ENCODE results near the gene NCOR1. TPM values are rescaled to one million over a fixed set of nuclear protein-coding genes. Genes with fewer than 3 reads are reported as not detected.
"Not testable (repeated sequence)": the region's sequence is repeated elsewhere in the genome, so short reads cannot be mapped to it uniquely, and the experiment has no call there.

The NCOR1 gene
- total and polyA plus RNA-seq, 4 experiments from 2014 or later = 26.4 to 169 (median 162) TPM

DNA sequence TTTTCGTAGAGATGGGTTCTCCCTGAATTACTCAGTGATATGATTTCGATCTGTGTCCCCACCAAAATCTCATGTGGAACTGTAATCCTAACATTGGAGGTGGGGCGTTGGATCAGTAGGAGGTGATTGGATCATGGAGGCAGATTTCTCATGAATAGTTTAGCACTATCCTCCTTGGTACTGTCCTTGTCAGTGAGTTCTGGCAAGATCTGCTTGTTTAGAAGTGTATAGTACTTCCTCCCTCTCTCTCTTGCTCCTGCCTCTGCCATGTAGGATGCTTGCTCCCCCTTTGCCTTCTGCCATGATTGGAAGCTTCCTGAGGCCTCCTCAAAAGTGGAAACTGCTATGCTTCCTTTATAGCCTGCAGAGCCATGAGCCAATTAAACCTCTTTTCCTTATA, 24.6 kb upstream of the NCOR1 start:
- no peak for DNase-seq
- Histone ChIP-seq H3K36me3 (ENCODE audit: insufficient read depth, low read length) (no peaks in the 10 kb centered on the region), H3K27ac (ENCODE audit: low read depth, low read length) (no peak overlapping the region), H3K9me3 (ENCODE audit: control insufficient read depth in 1 of 2, low read length in 2 of 2) (no peaks in the 10 kb centered on the region), H3K4me1 (ENCODE audit: insufficient read depth, low read length) (no peaks in the 10 kb centered on the region), H3K27me3 (ENCODE audit: insufficient read depth, low read length) (no peaks in the 10 kb centered on the region), H3K4me3 (ENCODE audit: low read length in 2 of 2) (no peak overlapping the region)
- H3K27me3 Mint-ChIP-seq = no peaks in the 10 kb centered on the region
- peaks cover 14 to 22% of the 10 kb centered on the region in 2 donors for H3K36me3 Mint-ChIP-seq
- no peaks in the 10 kb centered on the region for H3K9me3 Mint-ChIP-seq
- no peak overlapping the region for H3K4me3 Mint-ChIP-seq
- peak overlapping the region in 1 of 7 donors; percentile 8 for H3K27ac Mint-ChIP-seq
- H3K4me1 Mint-ChIP-seq = peaks cover 0 to 14% (median 6%) of the 10 kb centered on the region in 4 donors
- ChIA-PET POLR2A (ENCODE audit: partially characterized antibody) (no interaction called here), CTCF (ENCODE audit: partially characterized antibody) (no interaction called here)
- intact Hi-C loops (cut with micrococcal nuclease) = no loop called here

DNA sequence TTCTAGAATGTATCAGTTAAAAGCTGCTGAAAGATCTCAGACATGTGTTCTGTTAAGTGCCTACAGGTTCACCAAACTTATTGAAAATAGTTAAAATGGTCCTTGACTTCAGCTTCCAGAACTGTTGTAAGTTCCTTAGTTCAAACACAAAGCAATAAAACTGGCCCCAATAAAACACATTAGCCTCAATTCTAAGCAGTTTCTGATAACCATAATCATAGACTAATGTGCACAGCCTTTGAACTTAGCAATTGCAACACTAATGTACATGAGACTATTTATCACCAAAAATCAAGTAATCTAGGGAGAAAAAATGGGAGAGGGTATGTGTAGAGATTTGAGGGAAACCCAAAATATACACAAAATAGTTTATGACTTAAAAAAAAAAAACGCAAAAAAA, 17.1 kb upstream of the NCOR1 start:
- Histone ChIP-seq H3K4me1 (ENCODE audit: insufficient read depth, low read length) (peaks cover 14% of the 10 kb centered on the region), H3K36me3 (ENCODE audit: insufficient read depth, low read length) (no peaks in the 10 kb centered on the region), H3K27ac (ENCODE audit: low read depth, low read length) (no peak overlapping the region), H3K9me3 (ENCODE audit: control insufficient read depth in 1 of 2, low read length in 2 of 2) (no peaks in the 10 kb centered on the region), H3K27me3 (ENCODE audit: insufficient read depth, low read length) (no peaks in the 10 kb centered on the region), H3K4me3 (ENCODE audit: low read length in 2 of 2) (no peak overlapping the region)
- intact Hi-C loops (cut with micrococcal nuclease) = no loop called here
- CTCF ChIA-PET (ENCODE audit: partially characterized antibody) = no interaction called here
- Mint-ChIP-seq H3K4me3 (no peak overlapping the region), H3K4me1 (peaks cover 13 to 21% (median 19%) of the 10 kb centered on the region in 4 donors), H3K9me3 (peaks cover 0 to 2% (median 0%) of the 10 kb centered on the region in 8 donors), H3K27me3 (no peaks in the 10 kb centered on the region), H3K36me3 (peaks cover 23 to 32% of the 10 kb centered on the region in 2 donors), H3K27ac (peak overlapping the region in 3 of 7 donors; percentile 18 to 70 (median 65))
- POLR2A ChIA-PET (ENCODE audit: partially characterized antibody) = no interaction called here
- DNase-seq = no peak

DNA sequence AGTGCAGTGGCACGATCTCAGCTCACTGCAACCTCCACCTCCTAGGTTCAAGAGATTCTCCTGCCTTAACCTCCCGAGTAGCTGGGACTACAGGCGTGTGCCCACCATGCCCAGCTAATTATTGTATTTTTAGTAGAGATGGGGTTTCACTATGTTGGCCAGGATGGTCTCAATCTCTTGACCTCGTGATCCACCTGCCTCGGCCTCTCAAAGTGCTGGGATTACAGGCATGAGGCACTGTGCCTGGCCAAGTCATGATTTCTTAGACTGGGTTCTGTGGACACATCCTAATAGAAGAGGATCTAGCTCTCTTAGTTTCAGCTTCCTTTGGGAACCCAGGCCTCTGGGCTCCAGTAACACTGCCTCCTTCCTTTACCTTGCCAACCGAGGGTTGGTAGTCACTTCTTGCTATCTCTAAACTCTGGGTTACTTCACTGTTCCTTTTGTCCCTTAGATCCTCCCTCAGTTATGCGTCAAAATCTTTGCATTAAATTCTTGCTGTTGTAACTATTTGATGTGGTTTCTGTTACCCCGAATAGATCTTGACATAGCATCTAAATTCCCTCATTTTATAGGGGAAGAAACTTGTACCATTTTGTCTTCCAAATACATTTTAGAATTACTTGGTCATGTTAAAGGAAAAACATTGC, 14.7 kb upstream of the NCOR1 start:
- H3K9me3 Mint-ChIP-seq; H3K27me3 ChIP-seq (ENCODE audit: insufficient read depth, low read length); H3K36me3 ChIP-seq (ENCODE audit: insufficient read depth, low read length); H3K27me3 Mint-ChIP-seq; DNase-seq; H3K27ac ChIP-seq (ENCODE audit: low read depth, low read length); H3K4me3 ChIP-seq (ENCODE audit: low read length in 2 of 2); intact Hi-C loops (cut with micrococcal nuclease); H3K9me3 ChIP-seq (ENCODE audit: control insufficient read depth in 1 of 2, low read length in 2 of 2): not testable (repeated sequence)
- POLR2A ChIA-PET (ENCODE audit: partially characterized antibody) = interaction anchor here (0.7 to 1.7 kb wide), 2 partner anchors 12 to 44 kb away, joined by 3 to 5 read pairs; no protein-coding TSS in a partner anchor
- peak overlapping the region; percentile 4 to 76 (median 52) for H3K4me3 Mint-ChIP-seq
- CTCF ChIA-PET (ENCODE audit: partially characterized antibody) = interaction anchor here (0.6 to 1.4 kb wide), 2 partner anchors 59 to 134 kb away, joined by 3 to 6 read pairs; no protein-coding TSS in a partner anchor
- peak overlapping the region; percentile 2 to 85 (median 57) for H3K27ac Mint-ChIP-seq
- H3K4me1 Mint-ChIP-seq = peaks cover 20 to 31% (median 21%) of the 10 kb centered on the region in 4 donors
- H3K4me1 ChIP-seq (ENCODE audit: insufficient read depth, low read length) = peaks cover 20% of the 10 kb centered on the region
- peaks cover 15 to 31% of the 10 kb centered on the region in 2 donors for H3K36me3 Mint-ChIP-seq

DNA sequence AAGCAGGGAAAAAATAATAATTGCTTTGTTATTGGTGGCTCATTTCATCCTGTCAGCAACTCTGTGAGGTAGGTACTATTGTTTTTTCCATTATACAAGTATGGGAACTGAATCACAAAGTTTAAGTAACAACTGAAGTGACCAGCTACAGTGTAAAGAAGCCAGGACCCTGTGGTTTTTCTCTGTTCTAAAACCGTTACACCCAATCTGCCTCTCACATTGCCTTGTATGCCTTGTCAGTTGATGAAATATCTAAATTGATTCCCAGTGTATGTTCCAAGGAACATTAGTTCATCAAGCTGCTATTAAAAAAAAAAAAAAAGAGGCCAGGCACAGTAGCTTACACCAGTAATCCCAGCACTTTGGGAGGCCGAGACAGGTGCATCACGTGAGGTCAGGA, 7.1 kb upstream of the NCOR1 start:
- H3K27me3 ChIP-seq (ENCODE audit: insufficient read depth, low read length) = no peaks in the 10 kb centered on the region
- H3K36me3 ChIP-seq (ENCODE audit: insufficient read depth, low read length) = no peaks in the 10 kb centered on the region
- Mint-ChIP-seq H3K9me3 (no peaks in the 10 kb centered on the region), H3K4me3 (no peak overlapping the region), H3K36me3 (peaks cover 0 to 28% of the 10 kb centered on the region in 2 donors), H3K27ac (no peak overlapping the region), H3K4me1 (peaks cover 11 to 44% (median 13%) of the 10 kb centered on the region in 4 donors), H3K27me3 (no peaks in the 10 kb centered on the region)
- H3K4me3 ChIP-seq (ENCODE audit: low read length in 2 of 2) = no peak overlapping the region
- intact Hi-C loops (cut with micrococcal nuclease) = no loop called here
- H3K27ac ChIP-seq (ENCODE audit: low read depth, low read length) = no peak overlapping the region
- POLR2A ChIA-PET (ENCODE audit: partially characterized antibody) = no interaction called here
- DNase-seq = no peak
- H3K4me1 ChIP-seq (ENCODE audit: insufficient read depth, low read length) = peaks cover 21% of the 10 kb centered on the region
- CTCF ChIA-PET (ENCODE audit: partially characterized antibody) = no interaction called here
- no peaks in the 10 kb centered on the region for H3K9me3 ChIP-seq (ENCODE audit: control insufficient read depth in 1 of 2, low read length in 2 of 2)

DNA sequence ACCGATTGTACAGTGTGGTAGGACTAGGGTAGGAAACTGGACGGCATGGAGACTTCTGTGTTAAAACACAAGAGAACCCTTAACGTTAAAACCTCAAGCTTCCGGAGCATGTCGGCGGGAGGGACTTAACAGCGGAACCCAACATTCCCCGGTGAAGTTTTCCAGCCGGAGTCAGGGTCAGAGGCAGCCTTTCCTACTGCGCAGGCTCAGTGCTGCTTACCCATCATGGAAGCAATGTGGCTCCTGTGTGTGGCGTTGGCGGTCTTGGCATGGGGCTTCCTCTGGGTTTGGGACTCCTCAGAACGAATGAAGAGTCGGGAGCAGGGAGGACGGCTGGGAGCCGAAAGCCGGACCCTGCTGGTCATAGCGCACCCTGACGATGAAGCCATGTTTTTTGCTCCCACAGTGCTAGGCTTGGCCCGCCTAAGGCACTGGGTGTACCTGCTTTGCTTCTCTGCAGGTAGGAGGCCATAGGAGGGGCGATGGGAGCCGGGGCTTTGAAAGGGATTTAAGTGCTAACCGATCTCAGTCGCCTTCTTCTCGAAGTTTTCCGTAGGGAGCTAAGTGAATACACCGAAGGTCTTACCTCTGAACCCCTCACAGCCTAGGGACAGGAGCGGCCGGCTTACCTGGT, 1.8 kb upstream of the NCOR1 start, which contains the start of gene PIGL:
PIGL (plus strand) TSS at position 209 of the 634 bp plus-strand sequence; CDS start at position 226, 17 bp downstream.
- H3K4me1 Mint-ChIP-seq = peaks cover 24 to 54% (median 36%) of the 10 kb centered on the region in 4 donors
- no peaks in the 10 kb centered on the region for H3K36me3 ChIP-seq (ENCODE audit: insufficient read depth, low read length)
- H3K27me3 Mint-ChIP-seq = no peaks in the 10 kb centered on the region
- no peaks in the 10 kb centered on the region for H3K27me3 ChIP-seq (ENCODE audit: insufficient read depth, low read length)
- H3K36me3 Mint-ChIP-seq = peaks cover 0 to 23% of the 10 kb centered on the region in 2 donors
- H3K27ac Mint-ChIP-seq = peak within 1 kb of the TSS; percentile 91 to 98 (median 95)
- H3K4me3 Mint-ChIP-seq = peak within 1 kb of the TSS; percentile 93 to 100 (median 97)
- H3K4me1 ChIP-seq (ENCODE audit: insufficient read depth, low read length) = peaks cover 46% of the 10 kb centered on the region
- peak; percentile 76 to 83 (median 77) for DNase-seq
- intact Hi-C loops (cut with micrococcal nuclease) = loop anchor here (1.0 to 5.0 kb wide), 3 partner anchors 136 to 320 kb away; partner anchors contain the start of genes CENPV and UBB
- H3K9me3 Mint-ChIP-seq = no peaks in the 10 kb centered on the region
- H3K4me3 ChIP-seq (ENCODE audit: low read length in 2 of 2) = peak within 1 kb of the TSS; percentile 74 to 80
- POLR2A ChIA-PET (ENCODE audit: partially characterized antibody) = interaction anchor here (0.5 to 4.1 kb wide), 14 partner anchors 12 to 320 kb away, joined by 3 to 53 read pairs (median 3); partner anchors contain the start of genes CENPV and UBB
- CTCF ChIA-PET (ENCODE audit: partially characterized antibody) = interaction anchor here (0.9 to 5.3 kb wide), 7 partner anchors 8 to 198 kb away, joined by 3 to 19 read pairs (median 5); partner anchors contain the start of genes CENPV and TRPV2
- H3K27ac ChIP-seq (ENCODE audit: low read depth, low read length) = peak within 1 kb of the TSS; percentile 87
- no peaks in the 10 kb centered on the region for H3K9me3 ChIP-seq (ENCODE audit: control insufficient read depth in 1 of 2, low read length in 2 of 2)

DNA sequence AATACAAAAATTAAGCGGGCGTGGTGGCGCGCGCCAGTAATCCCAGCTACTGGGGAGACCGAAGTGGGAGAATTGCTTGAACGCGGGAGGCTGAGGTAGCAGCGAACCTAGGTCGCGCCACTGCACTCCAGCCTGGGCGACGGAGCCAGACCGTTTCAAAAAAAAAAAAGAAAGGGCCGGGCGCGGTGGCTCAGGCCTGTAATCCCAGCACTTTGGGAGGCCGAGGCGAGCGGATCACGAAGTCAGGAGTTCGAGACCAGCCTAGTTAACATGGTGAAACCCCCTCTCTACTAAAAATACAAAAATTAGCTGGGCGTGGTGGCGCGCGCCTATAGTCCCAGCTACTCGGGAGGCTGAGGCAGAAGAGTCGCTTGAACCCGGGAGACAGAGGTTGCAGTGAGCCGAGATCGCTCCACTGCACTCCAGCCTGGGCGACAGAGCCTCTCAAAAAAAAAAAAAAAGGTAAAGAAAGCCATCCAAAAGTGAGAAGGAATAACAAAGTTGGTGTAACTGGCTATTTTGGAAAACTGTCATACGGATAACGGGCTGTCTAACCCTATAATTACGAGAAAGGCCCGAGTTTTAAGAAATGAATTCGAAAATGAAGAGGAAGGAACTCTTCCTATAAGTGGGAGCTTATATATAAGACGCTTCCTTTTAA, 1.1 kb upstream of the NCOR1 start:
- H3K9me3 Mint-ChIP-seq; DNase-seq; H3K27me3 ChIP-seq (ENCODE audit: insufficient read depth, low read length); H3K36me3 ChIP-seq (ENCODE audit: insufficient read depth, low read length); H3K27me3 Mint-ChIP-seq; H3K9me3 ChIP-seq (ENCODE audit: control insufficient read depth in 1 of 2, low read length in 2 of 2): not testable (repeated sequence)
- peaks cover 0 to 22% of the 10 kb centered on the region in 2 donors for H3K36me3 Mint-ChIP-seq
- peaks cover 52% of the 10 kb centered on the region for H3K4me1 ChIP-seq (ENCODE audit: insufficient read depth, low read length)
- H3K4me3 Mint-ChIP-seq = peak overlapping the region; percentile 93 to 100 (median 97)
- POLR2A ChIA-PET (ENCODE audit: partially characterized antibody) = interaction anchor here (0.5 to 4.1 kb wide), 15 partner anchors 9 to 320 kb away, joined by 3 to 53 read pairs (median 3); partner anchors contain the start of genes CENPV and UBB
- CTCF ChIA-PET (ENCODE audit: partially characterized antibody) = interaction anchor here (0.9 to 5.3 kb wide), 4 partner anchors 72 to 147 kb away, joined by 3 to 19 read pairs (median 4); partner anchors contain the start of gene CENPV
- peak overlapping the region; percentile 91 to 98 (median 95) for H3K27ac Mint-ChIP-seq
- peak overlapping the region; percentile 87 for H3K27ac ChIP-seq (ENCODE audit: low read depth, low read length)
- intact Hi-C loops (cut with micrococcal nuclease) = loop anchor here (1.0 to 5.0 kb wide), 3 partner anchors 136 to 321 kb away; partner anchors contain the start of genes CENPV and UBB
- peaks cover 27 to 57% (median 37%) of the 10 kb centered on the region in 4 donors for H3K4me1 Mint-ChIP-seq
- H3K4me3 ChIP-seq (ENCODE audit: low read length in 2 of 2) = peak overlapping the region; percentile 74 to 80
